Nephron (organoid): ENCODE results near the gene SHC1.

ENCODE experiments used
- H3K27ac Mint-ChIP-seq, 3 experiments: 2 replicates each; pipeline ENCODE4 v1.8.0; 2020; ENCODE audit warnings: mixed read lengths in 3 of 3, mild to moderate bottlenecking in 2 of 3, moderate library complexity in 1 of 3
- H3K27me3 Mint-ChIP-seq: 2 replicates; pipeline ENCODE4 v1.8.0; 2021; ENCODE audit warnings: low read depth, mild to moderate bottlenecking, moderate library complexity, mixed read lengths
- H3K36me3 Mint-ChIP-seq: 2 replicates; pipeline ENCODE4 v1.8.0; 2020; ENCODE audit warnings: low read depth, mixed read lengths
- H3K4me1 Mint-ChIP-seq: 2 replicates; pipeline ENCODE4 v1.8.0; 2020; ENCODE audit warnings: mixed read lengths
- H3K4me3 Mint-ChIP-seq, 3 experiments: 2 replicates each; pipeline ENCODE4 v1.8.0; 2020; ENCODE audit warnings: mild to moderate bottlenecking in 3 of 3, mixed read lengths in 3 of 3, moderate library complexity in 2 of 3
- H3K9me3 Mint-ChIP-seq: 2 replicates; pipeline ENCODE4 v1.8.0; 2020; ENCODE audit warnings: mixed read lengths
- TF ChIP-seq, protein P1 (sequence below), 3 experiments: fragments of 200-600 bp; sonication (generic); IDR thresholded peaks; one replicate each; pipeline ENCODE4 v1.5.0; 2021; ENCODE audit warnings: antibody characterized with exemption in 3 of 3; ENCODE audit not compliant: unreplicated experiment in 3 of 3

The SHC1 gene

GRCh38 chr1:154994269-154994587 lies 23.7 kb upstream of the SHC1 start:
- Mint-ChIP-seq H3K27me3 (no peaks in the 10 kb centered on the region), H3K27ac (no peak overlapping the region), H3K36me3 (peaks cover 4% of the 10 kb centered on the region), H3K4me1 (peaks cover 16% of the 10 kb centered on the region), H3K4me3 (no peak overlapping the region), H3K9me3 (no peaks in the 10 kb centered on the region)
- TF ChIP-seq, protein P1, sequence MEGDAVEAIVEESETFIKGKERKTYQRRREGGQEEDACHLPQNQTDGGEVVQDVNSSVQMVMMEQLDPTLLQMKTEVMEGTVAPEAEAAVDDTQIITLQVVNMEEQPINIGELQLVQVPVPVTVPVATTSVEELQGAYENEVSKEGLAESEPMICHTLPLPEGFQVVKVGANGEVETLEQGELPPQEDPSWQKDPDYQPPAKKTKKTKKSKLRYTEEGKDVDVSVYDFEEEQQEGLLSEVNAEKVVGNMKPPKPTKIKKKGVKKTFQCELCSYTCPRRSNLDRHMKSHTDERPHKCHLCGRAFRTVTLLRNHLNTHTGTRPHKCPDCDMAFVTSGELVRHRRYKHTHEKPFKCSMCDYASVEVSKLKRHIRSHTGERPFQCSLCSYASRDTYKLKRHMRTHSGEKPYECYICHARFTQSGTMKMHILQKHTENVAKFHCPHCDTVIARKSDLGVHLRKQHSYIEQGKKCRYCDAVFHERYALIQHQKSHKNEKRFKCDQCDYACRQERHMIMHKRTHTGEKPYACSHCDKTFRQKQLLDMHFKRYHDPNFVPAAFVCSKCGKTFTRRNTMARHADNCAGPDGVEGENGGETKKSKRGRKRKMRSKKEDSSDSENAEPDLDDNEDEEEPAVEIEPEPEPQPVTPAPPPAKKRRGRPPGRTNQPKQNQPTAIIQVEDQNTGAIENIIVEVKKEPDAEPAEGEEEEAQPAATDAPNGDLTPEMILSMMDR (IDR thresholded peaks at IDR 0.05; ENCODE audit: unreplicated experiment in 3 of 3): no peak

DNA sequence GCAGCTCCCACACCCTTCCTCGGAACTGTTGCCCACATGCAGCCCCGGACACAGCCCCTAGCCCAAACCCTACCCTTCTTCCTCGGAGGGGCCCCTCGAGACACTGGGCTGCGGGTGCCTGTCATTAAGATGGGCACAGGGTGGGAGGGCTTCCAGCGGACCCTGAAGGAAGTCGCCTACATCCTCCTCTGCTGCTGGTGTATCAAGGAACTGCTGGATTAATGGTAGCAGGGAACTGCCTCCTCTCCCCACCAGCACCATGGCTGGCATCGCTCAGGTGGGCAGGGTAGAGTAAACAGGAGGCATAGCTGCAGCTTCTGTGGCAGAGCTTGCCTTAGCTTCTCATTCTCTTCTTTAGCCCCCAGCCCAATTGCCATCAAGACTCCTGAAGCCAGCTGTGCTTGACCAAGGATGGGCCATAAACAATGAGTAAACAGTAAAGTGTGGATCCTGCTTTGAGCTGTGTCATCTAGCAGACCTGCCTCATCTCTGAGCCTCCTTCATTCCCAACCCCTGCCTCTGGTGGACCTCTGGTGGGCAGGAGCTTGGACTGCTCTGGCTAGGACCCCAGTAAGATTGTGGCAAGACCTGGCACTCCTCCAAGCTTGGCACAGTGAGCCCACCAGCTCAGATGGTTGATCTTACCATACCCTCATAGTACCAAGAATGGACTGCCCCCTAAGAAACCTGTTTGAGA lies 23.2 kb upstream of the SHC1 start, which contains the start of gene LENEP:
LENEP (plus strand) TSS at position 15 of the 697 bp plus-strand sequence; CDS start at position 37, 22 bp downstream.
- TF ChIP-seq, protein P1 (IDR thresholded peaks at IDR 0.05; ENCODE audit: unreplicated experiment in 3 of 3): no peak
- Mint-ChIP-seq H3K27me3 (no peaks in the 10 kb centered on the region), H3K36me3 (peaks cover 9% of the 10 kb centered on the region), H3K4me3 (no peak within 1 kb of the TSS), H3K27ac (no peak within 1 kb of the TSS), H3K4me1 (peaks cover 15% of the 10 kb centered on the region), H3K9me3 (no peaks in the 10 kb centered on the region)

- peaks cover 15% of the 10 kb centered on the region for H3K36me3 Mint-ChIP-seq
- H3K27me3 Mint-ChIP-seq: no peaks in the 10 kb centered on the region
- H3K4me3 Mint-ChIP-seq: no peak overlapping the region
- peaks cover 15% of the 10 kb centered on the region for H3K4me1 Mint-ChIP-seq
- no peak overlapping the region for H3K27ac Mint-ChIP-seq
- H3K9me3 Mint-ChIP-seq: no peaks in the 10 kb centered on the region
- TF ChIP-seq, protein P1 (IDR thresholded peaks at IDR 0.05; ENCODE audit: unreplicated experiment in 3 of 3): no peak
Observed at GRCh38 chr1:154992721-154993571, 22.4 kb upstream of the SHC1 start.

- TF ChIP-seq, protein P1 (IDR thresholded peaks at IDR 0.05; ENCODE audit: unreplicated experiment in 3 of 3): no peak
- no peak overlapping the region for H3K27ac Mint-ChIP-seq
- H3K36me3 Mint-ChIP-seq: peaks cover 17% of the 10 kb centered on the region
- peaks cover 4% of the 10 kb centered on the region for H3K4me1 Mint-ChIP-seq
- no peak overlapping the region for H3K4me3 Mint-ChIP-seq
- no peaks in the 10 kb centered on the region for H3K9me3 Mint-ChIP-seq
- H3K27me3 Mint-ChIP-seq: no peaks in the 10 kb centered on the region
Observed at GRCh38 chr1:154990276-154990675, 19.7 kb upstream of the SHC1 start.

DNA sequence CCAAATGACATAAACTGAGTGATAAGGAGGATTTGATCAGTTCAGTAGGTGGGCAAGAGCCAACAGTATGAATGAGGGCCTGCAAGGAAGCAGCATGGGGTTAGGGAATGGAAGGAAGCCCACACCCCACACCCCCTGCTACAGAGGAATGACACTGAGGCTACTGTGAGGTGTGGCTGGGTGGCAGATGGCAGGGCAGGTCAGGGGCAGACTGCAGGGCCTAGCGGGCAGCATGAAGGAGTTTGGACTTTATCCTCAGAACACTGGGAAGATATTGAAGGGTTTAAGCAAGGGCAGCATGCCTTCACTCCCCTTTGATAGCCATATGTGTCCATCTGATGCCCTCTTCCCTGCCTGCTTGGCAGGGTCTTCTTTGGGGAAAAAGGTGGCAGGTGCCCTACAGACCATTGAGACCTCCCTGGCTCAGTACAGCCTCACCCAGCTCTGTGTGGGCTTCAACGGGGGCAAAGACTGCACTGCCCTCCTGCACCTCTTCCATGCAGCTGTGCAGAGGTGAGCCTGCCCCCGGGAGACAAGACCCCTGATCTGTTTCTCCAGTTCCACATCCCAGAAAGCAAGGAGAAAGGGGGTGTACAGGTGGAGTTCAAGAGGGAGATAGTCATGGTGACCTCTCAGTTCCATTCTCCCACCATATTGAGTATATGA lies 18.8 kb upstream of the SHC1 start:
- H3K27me3 Mint-ChIP-seq: no peaks in the 10 kb centered on the region
- TF ChIP-seq, protein P1 (IDR thresholded peaks at IDR 0.05; ENCODE audit: unreplicated experiment in 3 of 3): no peak
- H3K36me3 Mint-ChIP-seq: peaks cover 17% of the 10 kb centered on the region
- H3K4me1 Mint-ChIP-seq: peaks cover 4% of the 10 kb centered on the region
- H3K27ac Mint-ChIP-seq: no peak overlapping the region
- H3K4me3 Mint-ChIP-seq: no peak overlapping the region
- no peaks in the 10 kb centered on the region for H3K9me3 Mint-ChIP-seq
